NK-92 (cell line): ENCODE data around the gene MCUB.
"Not testable (repeated sequence)": the region's sequence is repeated elsewhere in the genome, so short reads cannot be mapped to it uniquely, and the experiment has no call there.

Source experiments
- DNase-seq: peaks from one replicate; lab custom pipeline; 2025; ENCODE audit not compliant: unreplicated experiment; lab: John Stamatoyannopoulos, UW

The MCUB gene

DNA sequence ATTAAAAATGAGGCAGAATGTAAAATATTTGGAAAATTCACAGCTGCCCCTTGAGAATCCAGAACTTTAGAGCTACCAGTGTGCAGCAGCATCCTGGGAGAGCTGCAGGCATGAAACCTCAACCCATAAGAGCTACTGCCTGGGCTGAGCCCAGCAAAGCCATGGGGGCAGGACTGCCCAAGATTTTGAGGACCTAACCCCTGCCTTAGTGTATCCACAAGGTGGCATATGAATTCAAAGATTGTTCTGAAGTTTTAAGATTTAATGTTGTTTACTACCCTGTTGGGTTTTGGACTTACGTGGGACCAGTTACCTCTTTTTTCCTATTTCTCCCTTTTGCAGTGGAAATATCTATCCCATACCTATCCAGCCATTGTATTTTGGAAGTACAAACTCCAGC lies 116.8 kb downstream of the MCUB start:
- no peak for DNase-seq

DNA sequence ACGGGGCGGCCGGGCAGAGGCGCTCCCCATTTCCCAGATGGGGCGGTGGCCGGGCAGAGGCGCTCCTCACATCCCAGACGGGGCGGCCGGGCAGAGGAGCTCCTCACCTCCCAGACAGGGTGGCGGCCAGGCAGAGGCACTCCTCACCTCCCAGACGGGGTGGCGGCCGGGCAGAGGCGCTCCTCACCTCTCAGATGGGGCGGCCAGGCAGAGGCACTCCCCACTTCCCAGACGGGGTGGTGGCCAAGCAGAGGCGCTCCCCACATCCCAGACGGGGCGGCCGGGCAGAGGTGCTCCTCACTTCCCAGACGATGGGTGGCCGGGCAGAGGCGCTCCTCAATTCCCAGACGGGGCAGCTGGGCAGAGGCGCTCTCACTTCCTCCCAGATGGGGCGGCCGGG lies 118.4 kb downstream of the MCUB start:
- not testable (repeated sequence) for DNase-seq

DNA sequence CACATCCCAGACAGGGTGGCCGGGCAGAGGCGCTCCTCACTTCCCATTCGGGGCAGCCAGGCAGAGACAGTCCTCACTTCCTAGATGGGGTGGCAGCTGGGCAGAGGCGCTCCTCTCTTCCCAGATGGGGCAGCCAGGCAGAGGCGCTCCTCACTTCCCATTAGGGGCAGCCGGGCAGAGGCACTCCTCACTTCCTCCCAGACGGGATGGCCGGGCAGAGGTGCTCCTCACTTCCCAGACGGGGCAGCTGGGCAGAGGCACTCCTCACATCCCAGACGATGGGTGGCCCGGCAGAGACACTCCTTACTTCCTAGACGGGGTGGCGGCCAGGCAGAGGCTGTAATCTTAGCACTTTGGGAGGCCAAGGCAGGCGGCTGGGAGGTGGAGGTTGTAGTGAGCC lies 118.9 kb downstream of the MCUB start:
- not testable (repeated sequence) for DNase-seq

DNA sequence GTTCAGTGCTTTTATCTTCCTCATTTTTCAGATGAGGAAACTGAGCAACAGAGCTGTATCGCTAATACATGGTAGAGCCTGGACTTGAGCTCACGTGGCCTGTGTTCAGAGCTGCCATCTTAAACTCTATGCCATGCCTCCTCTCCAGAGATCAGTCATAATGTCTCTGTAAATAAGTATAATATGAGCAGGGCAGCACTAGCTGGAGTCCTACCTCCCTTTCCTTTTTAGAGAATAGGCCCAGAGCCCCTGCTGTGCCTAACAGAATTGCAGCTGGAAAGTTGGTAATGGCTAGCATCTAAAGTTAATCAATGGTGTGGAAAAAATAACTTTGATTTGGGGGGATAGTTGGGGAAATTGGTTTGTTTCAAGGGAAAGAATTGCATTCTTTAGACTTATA lies 122.8 kb downstream of the MCUB start:
- no peak for DNase-seq

DNA sequence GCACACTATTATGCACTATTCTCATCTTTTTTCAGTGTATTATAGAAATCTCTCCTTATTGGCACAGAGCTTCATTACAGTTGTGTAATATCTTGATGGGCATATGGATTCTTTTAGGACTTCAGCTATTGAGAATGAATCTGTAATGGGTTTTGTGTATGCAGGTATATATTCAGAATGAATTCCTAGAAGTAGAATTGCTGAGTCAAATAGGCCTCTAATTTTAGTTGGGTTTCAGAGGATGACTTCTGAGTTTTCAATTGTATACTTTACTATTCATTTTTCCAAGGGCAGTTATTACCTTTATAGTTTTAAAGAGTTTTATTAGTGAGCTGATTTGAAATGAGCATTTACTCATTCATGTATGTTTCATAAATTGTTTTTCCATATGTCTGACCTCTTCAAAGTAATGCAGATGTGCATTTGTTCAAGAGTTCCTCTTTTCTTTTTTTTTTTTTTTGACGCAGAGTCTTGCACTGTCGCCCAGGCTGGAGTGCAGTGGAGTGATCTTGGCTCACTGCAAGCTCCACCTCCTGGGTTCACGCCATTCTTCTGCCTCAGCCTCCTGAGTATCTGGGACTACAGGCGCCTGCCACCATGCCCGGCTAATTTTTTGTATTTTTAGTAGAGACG lies 123.7 kb downstream of the MCUB start:
- DNase-seq = no peak

DNA sequence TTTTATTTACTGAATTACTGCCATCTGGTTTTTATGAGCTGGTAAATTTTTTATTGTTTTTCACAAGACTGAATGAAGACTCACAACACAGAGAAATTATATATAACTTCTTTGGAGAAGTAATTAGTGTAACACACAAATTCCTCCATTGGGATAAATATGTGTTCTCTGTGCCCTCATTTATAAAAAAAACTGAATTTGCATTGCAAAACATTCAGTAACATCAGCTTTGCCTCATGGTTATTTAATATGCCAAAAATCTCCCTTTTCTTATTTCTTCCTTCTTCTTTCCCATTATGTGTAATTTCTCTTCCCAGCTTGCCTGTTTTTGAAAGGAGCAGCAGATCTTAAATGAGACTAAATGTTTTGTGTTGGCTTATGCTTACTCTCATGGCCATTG lies 124.7 kb downstream of the MCUB start:
- no peak for DNase-seq

DNA sequence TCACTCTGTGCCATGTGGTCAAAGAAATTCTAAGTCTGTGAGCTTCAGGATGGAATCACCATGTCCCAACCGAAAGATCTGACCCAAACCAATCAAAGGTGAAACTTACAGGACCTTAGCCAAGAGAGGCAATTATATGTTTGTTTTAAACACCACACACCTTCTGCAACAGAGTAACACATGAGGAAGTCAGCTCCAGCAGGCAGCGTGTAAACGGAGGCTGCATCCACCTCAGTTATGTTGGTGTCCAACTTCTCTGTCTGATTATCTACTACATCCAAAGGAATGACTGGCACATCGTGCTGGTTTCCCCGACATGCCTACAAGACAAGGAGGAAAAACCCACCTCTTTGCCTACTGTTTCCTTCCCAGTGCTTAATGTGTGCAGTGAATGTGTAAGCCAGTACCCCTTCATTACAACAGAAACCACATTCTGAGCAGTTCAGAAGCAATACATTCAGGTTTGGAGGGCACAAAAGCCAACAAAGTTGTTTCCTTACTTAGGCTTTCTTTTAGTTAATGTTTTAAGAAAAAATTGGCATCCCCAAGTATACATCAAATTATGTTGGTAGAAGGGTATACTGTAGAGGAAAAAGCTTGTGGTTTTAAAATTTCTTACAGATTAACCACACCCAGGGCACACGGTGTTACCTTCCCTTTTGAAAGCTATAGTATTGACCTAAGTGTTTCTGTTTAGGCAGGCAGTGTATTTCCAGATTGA lies 130.8 kb downstream of the MCUB start:
- no peak for DNase-seq

DNA sequence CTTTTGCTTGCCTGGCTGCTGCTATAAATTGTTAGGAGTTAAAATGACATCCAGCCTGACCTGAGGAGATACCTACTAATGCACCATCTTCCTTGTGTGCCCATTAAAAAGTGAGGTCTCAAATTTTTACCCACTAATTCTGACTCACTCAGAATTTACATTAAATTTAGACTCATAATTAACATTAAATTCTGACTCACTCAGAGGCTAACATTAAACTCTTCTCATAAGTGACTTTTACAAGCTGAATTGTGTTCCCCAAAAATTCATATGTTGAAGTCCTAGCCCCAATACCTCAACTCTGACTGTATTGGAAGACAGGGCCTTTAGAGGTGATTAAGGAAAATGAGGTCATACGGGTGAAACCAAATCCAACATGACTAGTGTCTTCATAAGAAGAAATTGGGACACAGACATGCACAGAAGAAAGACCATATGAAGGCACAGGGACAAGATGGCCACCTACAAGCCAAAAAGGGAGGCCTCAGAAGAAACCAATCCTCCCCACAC lies 131.4 kb downstream of the MCUB start:
- DNase-seq = no peak

DNA sequence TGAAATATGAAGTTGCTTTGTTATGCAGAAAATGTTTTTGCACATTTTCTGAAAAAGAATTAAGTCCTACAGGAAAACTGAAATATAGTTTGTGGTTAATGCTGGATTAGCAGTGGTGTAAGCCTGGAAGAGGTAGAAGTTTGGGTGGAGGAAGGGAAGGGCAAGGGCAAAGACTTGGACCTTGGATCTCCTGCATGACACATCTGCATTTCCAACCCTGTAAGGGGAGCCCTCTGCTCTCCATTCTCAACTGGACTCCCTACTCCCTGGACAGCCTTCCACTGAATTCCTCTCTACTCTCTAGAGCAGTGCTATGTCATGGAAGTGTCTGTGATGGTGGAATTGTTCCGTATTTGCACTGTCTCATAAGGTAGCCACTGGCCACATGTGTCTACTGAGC lies 138.6 kb downstream of the MCUB start:
- no peak for DNase-seq

DNA sequence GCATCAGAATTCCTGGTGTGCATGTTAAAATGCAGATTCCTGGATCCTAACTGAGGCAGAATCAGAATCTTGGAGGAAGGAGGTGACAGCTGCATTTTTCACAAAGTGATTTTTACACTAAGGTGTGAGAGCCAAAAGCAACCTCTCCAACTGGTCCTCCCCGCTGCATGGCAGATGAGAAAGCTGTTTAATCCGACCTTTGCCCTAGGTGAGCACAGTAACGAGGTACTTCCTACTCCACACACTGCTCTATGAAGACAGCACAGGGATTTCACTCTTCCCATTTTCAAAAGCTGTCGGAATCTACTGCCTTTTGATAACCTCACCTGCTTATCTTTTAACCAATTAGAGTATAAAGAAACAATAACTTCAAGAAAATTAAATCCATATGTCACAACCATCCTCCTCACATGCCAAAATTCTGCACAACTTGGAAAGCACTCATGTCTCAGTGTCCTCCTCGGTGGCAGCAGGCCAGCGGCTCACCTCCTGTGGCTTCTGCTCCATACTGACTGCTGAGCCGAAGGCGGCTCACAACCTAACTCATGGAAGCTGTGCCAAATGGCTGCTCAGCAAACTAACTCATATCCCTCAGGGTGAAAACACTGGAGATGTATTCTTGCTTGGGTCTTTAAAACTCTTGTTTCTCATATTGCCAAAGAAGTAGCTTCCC lies 139.6 kb downstream of the MCUB start:
- no peak for DNase-seq

DNA sequence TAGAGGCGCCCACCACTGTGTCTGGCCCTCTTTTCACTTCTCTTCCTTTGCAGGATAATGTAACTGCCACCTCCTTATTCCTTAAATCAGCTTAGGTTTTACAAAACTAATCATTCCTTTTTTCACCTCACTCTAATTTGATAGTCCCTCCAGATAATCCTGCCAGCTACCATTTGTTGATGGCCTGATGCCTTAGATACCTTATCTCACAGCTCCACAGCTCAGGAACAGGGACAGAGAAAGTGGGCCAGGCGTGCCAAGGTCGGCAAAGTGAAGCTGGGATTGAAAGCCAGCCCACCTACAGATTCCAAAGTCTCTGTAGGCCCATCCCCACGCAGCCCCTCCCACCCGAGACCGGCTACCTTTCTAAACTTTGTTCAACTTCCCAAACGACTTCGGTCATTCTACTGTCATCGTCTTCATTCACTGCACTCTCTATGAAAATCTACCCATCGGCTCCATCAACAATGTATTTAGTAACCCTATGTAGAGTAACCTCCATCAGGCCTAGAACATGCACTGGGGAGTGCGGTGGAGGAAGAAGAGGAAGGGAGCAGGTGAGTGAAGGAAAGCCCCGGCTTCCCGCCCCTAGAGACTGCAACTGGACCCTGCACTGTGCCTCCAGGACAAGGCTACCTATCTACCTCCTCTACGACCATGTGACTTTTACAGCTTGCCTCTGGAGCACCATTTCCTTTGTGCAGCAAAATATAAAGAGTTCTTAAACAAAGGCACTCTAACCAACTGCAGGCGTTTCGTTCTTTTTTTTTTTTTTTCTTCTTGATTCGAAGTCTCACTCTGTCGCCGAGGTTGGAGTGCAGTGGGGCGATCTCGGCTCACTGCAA lies 141.7 kb downstream of the MCUB start:
- no peak for DNase-seq

DNA sequence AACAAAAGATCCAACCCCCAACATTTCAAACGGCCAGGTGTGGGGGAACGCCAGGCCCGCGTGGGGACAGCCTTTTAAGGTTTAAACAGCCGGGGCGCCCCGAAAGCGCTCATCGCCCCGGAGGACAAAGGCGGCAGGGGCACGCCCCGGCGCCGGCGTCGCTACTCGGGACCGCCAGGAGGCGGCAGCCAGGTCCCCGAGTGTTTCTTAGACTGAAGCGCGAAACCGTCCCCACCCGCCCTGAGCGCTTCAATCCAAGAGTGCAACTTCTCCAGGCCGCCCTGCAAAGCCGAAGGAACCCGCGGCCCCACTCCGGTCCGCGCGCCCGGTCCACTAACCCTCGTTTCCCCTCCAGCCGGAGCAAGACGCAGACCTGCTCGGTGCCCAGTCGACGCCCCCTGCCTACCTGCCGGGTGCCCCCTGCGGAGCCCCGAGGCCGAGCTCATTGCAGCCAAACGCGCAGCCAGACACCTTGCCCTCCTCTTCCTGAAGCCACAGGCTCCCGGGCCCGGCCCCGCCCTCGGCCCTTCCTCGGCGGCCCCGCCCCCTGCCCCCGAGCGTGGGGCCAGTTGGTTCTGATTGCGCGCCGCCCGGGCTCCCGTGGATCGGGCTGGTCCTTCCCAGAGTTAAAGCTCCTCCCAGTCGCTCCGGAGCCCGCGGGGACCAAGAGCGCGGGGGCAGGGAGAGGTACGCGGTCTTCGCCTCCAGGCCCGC lies 143.1 kb downstream of the MCUB start, which contains the start of gene CASP6:
Gene CASP6 (minus strand): TSS at position 496 of the 714 bp plus-strand sequence. CDS start 50 bp downstream, at position 446.
- DNase-seq = no peak

DNA sequence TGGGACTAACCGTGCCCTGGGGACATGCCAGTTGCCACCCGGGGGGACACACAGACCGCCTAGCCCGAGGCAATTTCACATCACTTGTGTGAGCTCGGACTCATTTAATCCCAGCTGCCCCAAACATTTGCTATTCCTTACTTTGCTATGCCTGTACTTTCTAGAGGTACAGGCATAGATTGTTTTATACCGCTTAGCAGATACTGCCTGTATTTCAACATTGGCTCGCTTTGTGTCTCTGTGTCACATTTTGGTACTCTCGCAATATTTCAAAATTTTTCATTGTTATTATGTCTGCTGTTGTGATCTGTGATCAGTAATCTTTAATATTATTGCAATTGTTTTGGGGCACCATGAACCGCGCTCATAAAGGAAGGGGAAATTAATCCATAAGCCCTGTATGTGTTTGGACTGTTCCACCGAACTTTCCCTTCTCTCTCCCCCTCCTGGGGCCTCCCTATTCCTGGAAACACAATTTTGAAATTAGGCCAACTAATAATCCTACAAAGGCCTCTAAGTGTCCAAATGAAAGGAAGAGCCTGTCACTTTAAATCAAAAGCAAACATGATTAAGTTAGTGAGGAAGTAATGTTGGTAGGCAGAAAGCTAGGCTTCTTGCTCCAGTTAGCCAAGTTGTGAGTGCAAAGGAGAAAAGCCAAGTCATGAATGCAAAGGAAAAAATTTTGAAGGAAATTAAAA lies 143.8 kb downstream of the MCUB start:
- no peak for DNase-seq

DNA sequence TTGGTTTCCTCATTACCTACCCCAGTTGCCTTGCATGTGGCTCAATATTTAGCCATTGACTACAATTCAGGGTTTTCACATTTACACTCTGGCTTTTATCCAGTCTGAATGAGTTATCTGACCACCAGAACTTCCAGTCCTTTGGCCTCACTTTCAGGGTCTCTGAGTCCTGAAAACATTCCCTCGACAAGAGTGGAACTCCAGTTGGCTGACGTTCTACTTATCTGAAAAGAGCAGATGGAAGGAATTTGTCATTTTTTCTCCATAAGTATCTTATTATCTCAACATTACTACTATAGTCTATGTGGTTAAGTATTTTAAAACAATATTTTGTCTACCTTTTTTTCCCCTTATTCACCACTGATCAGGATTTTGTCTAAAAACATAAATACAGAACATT lies 148.4 kb downstream of the MCUB start:
- DNase-seq = no peak

DNA sequence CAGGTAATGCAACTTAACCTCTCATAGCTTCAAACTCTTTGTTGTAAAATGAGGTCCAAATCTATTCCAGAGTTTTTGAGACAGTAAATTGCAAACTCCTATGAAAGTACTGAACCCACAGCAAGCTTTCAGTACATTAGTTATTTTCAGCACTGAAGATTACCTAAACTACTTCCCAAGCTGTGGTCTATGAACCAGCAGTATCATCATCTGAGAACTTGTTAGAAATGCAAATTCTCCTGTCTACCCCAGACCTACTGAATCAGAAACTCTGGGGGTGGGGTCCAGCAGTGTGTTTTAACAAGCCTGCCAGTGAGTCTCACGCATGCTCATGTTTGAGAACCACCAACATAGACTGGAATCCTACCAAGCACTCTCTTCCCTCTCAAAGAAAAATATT lies 148.9 kb downstream of the MCUB start:
- DNase-seq = no peak

DNA sequence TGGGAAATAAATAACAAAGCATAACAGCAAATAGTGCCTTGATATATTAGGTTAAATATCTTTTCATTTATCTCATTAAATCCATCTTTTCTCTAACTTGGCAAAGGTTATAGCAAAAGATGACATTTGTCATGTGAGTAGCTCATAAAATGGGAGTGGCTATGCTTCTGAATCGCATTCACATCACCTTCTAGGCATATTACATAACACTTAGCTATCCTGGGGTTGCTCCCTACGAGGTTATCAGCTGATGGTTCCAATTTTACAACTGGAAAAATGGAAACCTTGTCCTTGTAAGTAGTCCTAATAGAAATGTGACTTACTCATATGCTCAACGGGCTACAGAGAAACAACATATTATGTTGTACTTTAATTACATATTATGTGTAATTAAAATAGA lies 153.5 kb downstream of the MCUB start:
- DNase-seq = no peak

DNA sequence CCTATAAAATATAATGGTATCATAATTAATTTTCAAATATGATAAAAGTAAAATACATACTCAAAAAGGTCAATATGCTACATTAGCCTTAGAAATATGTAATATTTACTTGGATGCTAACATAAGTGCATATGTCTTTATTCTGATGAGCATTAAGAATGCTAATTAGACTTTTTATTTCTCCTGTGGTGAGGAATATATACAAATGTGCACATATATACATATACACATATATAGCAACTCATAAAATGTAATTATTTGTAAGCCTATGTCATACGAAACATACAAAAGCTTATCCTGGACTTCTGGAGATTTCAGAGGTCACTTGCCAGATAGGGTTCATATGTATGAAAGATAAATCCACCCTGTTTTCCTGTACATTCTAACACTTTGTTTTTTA lies 158.7 kb downstream of the MCUB start:
- no peak for DNase-seq

DNA sequence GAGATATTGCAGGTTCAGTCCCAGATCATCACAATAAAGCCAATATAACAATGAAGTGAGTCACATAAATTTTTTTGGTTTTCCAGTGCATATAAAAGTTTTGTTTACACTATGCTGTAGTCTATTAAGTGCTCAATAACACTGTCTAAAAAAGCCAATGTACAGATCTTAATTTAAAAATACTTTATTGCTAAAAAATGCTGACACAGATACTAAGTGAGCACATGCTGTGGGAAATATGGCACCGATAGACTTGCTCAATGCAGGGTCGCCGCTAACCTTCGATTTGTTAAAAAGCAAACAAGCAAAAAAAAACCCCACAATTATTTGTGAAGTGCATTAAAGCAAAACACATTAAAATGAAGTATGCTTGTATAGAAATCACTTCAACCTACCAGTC lies 159.6 kb downstream of the MCUB start:
- no peak for DNase-seq

DNA sequence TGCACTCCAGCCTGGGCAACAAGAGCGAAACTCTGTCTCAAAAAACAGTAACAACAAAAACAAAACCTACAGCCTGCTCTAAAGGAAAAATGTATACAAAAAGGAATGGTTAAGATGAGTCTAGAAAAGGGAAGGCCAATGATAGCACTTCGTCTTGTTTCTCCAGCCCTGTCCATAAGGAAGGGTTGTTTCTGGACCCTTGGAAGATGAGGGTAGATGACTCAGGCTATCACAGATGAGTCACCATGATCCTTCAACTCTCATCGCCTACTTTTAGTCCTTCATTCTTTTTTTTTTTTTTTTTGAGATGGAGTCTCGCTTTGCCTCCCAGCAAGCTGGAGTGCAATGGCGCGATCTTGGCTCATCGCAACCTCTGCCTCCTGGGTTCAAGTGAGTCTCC lies 161.0 kb downstream of the MCUB start:
- DNase-seq = no peak

DNA sequence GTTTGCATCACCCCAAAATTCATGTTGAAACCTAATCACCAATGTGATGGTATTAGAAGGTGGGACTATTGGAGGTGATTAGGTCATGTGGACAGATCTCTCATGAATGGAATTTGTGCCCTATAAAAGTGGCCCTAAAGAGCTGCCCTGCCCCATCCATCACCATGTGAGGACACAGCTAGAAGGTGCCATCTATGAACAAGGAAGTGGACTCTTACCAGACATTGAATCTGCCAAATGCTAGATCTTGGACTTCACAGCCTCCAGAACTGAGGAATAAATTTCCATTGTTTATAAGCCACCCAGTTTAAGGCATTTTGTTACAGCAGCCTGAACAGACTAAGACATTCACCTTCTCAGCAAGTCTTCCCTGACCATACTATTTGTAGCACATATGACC lies 162.3 kb downstream of the MCUB start:
- no peak for DNase-seq
